HepG2 (cell line): ENCODE data around the gene ABHD12. TPM values are rescaled to one million over a fixed set of nuclear protein-coding genes. Genes with fewer than 3 reads are reported as not detected.
A peak's percentile ranks its signal among the peaks of the same experiment; 100 is the strongest.

Experiments
- ATF1 ChIP-seq: IDR thresholded peaks from 2 replicates; pipeline ENCODE4 v1.6.1; 2016; ENCODE audit warnings: mild to moderate bottlenecking, control low read depth
- ATF2 ChIP-seq: sonication (generic); formaldehyde crosslinking; IDR thresholded peaks from 2 replicates; pipeline ENCODE4 v1.4.0; 2020; ENCODE audit warnings: missing genetic modification reagents
- CBX1 ChIP-seq: IDR thresholded peaks from one replicate; pipeline ENCODE4 v1.6.1; 2016; ENCODE audit warnings: antibody characterized with exemption, low read depth
- GMEB2 ChIP-seq: IDR thresholded peaks from 2 replicates; pipeline ENCODE4 v1.6.1; 2016; ENCODE audit warnings: missing biosample characterization, missing genetic modification reagents, low read depth
- GPN1 ChIP-seq: sonication (generic); formaldehyde crosslinking; IDR thresholded peaks from 2 replicates; pipeline ENCODE4 v1.5.1; 2020; ENCODE audit warnings: missing genetic modification reagents, borderline replicate concordance
- KLF6 ChIP-seq: IDR thresholded peaks from 2 replicates; pipeline ENCODE4 v1.8.0; 2016; ENCODE audit warnings: missing biosample characterization, missing genetic modification reagents
- MEF2D ChIP-seq: sonication (generic); formaldehyde crosslinking; IDR thresholded peaks from 2 replicates; pipeline ENCODE4 v1.5.1; 2020; ENCODE audit warnings: mild to moderate bottlenecking, missing genetic modification reagents
- RCOR2 ChIP-seq: IDR thresholded peaks from 2 replicates; pipeline ENCODE4 v1.6.1; 2016; ENCODE audit warnings: missing biosample characterization, missing genetic modification reagents
- SALL2 ChIP-seq: sonication (generic); formaldehyde crosslinking; IDR thresholded peaks from 2 replicates; pipeline ENCODE4 v1.8.1; 2023; ENCODE audit warnings: mild to moderate bottlenecking, missing genetic modification reagents, inconsistent platforms
- SMAD3 ChIP-seq: sonication (generic); formaldehyde crosslinking; IDR thresholded peaks from 2 replicates; pipeline ENCODE4 v1.4.0; 2020; ENCODE audit warnings: missing genetic modification reagents
- TCF7L2 ChIP-seq: IDR thresholded peaks from 2 replicates; pipeline ENCODE4 v1.6.1; 2011; ENCODE audit warnings: mild to moderate bottlenecking, low read depth, low read length, moderate library complexity
- THAP7 ChIP-seq: sonication (generic); formaldehyde crosslinking; IDR thresholded peaks from 2 replicates; pipeline ENCODE4 v1.8.1; 2023; ENCODE audit warnings: mild to moderate bottlenecking, missing genetic modification reagents
- XRCC5 ChIP-seq: fragments of 200-400 bp; formaldehyde crosslinking; optimal IDR thresholded peaks from 2 replicates; pipeline ENCODE3; 2017; ENCODE audit warnings: mild to moderate bottlenecking, low read length
- ZBTB7A ChIP-seq: sonication (generic); formaldehyde crosslinking; IDR thresholded peaks from 2 replicates; pipeline ENCODE4 v1.8.0; 2022; ENCODE audit warnings: mild to moderate bottlenecking, missing genetic modification reagents
- ZNF143 ChIP-seq: sonication (generic); formaldehyde crosslinking; IDR thresholded peaks from 2 replicates; pipeline ENCODE4 v1.4.0; 2020; ENCODE audit warnings: missing genetic modification reagents
- ZNF33B ChIP-seq: sonication (generic); formaldehyde crosslinking; IDR thresholded peaks from 2 replicates; pipeline ENCODE4 v1.5.1; 2020; ENCODE audit warnings: mild to moderate bottlenecking, missing genetic modification reagents
- ZNF607 ChIP-seq: sonication (generic); formaldehyde crosslinking; IDR thresholded peaks from 2 replicates; pipeline ENCODE4 v1.5.1; 2020; ENCODE audit warnings: missing genetic modification reagents, mild to moderate bottlenecking, borderline replicate concordance
- ZNF652 ChIP-seq: IDR thresholded peaks from 2 replicates; pipeline ENCODE4 v1.6.1; 2016; ENCODE audit warnings: low read depth, borderline replicate concordance
- ZNF674 ChIP-seq: sonication (generic); formaldehyde crosslinking; IDR thresholded peaks from 2 replicates; pipeline ENCODE4 v1.5.0; 2020; ENCODE audit warnings: low read depth, mild to moderate bottlenecking, missing genetic modification reagents
- ZNF709 ChIP-seq: sonication (generic); formaldehyde crosslinking; IDR thresholded peaks from 2 replicates; pipeline ENCODE4 v1.5.0; 2020; ENCODE audit warnings: mild to moderate bottlenecking, missing genetic modification reagents
- polyA plus RNA-seq, 8 experiments: library from polyadenylated mRNA; depleted of rRNA in 3 of 8; stranded (reverse) in 7 of 8; unstranded in 1 of 8; fragments of >200 nt; fragmentation: Illumina TruSeq in 4 of 8; extraction: Trizol in 4 of 8; gene quantifications; 2 replicates each; pipeline versions ENCODE4 v1.2.1 to v1.2.3, GENCODE V29; 2011 to 2016; ENCODE audit warnings: low read depth in 4 of 8, missing spikeins in 1 of 8, mixed read lengths in 1 of 8; ENCODE audit not compliant: insufficient read depth in 1 of 8
- total RNA-seq, 5 experiments: library from RNA; depleted of rRNA; stranded (reverse); fragments of >200 nt; fragmentation: Illumina TruSeq; extraction: Trizol; gene quantifications; 2 replicates each; pipeline ENCODE4 v1.2.3, GENCODE V29; 2016; ENCODE audit warnings: low read depth in 1 of 5
- TF ChIP-seq, protein P1 (sequence below): sonication (generic); formaldehyde crosslinking; IDR thresholded peaks from 2 replicates; pipeline ENCODE4 v1.4.0; 2020; ENCODE audit warnings: missing genetic modification reagents, borderline replicate concordance

The ABHD12 gene
- total and polyA plus RNA-seq, 2 of the 13 experiments (the other 11 are each of a cell fraction or from before 2014, with no cell fraction given), result 23.5 to 72.1 TPM

- peak; percentile 85 for TF ChIP-seq RCOR2 (CRISPR knock-in tag)
- no peak for TF ChIP-seq TCF7L2
- TF ChIP-seq, protein P1, sequence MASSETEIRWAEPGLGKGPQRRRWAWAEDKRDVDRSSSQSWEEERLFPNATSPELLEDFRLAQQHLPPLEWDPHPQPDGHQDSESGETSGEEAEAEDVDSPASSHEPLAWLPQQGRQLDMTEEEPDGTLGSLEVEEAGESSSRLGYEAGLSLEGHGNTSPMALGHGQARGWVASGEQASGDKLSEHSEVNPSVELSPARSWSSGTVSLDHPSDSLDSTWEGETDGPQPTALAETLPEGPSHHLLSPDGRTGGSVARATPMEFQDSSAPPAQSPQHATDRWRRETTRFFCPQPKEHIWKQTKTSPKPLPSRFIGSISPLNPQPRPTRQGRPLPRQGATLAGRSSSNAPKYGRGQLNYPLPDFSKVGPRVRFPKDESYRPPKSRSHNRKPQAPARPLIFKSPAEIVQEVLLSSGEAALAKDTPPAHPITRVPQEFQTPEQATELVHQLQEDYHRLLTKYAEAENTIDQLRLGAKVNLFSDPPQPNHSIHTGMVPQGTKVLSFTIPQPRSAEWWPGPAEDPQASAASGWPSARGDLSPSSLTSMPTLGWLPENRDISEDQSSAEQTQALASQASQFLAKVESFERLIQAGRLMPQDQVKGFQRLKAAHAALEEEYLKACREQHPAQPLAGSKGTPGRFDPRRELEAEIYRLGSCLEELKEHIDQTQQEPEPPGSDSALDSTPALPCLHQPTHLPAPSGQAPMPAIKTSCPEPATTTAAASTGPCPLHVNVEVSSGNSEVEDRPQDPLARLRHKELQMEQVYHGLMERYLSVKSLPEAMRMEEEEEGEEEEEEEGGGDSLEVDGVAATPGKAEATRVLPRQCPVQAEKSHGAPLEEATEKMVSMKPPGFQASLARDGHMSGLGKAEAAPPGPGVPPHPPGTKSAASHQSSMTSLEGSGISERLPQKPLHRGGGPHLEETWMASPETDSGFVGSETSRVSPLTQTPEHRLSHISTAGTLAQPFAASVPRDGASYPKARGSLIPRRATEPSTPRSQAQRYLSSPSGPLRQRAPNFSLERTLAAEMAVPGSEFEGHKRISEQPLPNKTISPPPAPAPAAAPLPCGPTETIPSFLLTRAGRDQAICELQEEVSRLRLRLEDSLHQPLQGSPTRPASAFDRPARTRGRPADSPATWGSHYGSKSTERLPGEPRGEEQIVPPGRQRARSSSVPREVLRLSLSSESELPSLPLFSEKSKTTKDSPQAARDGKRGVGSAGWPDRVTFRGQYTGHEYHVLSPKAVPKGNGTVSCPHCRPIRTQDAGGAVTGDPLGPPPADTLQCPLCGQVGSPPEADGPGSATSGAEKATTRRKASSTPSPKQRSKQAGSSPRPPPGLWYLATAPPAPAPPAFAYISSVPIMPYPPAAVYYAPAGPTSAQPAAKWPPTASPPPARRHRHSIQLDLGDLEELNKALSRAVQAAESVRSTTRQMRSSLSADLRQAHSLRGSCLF (CRISPR knock-in tag), result peak; percentile 99
- TF ChIP-seq ZNF652 (CRISPR knock-in tag), result no peak
- TF ChIP-seq ATF1 (CRISPR knock-in tag), result peak; percentile 76
- TF ChIP-seq KLF6 (CRISPR knock-in tag), result peak; percentile 92
- peak; percentile 90; the same call in 1 of the 2 replicates for TF ChIP-seq ZNF607
- peak; percentile 75; the same call in 1 of the 2 replicates for TF ChIP-seq ATF2 (CRISPR knock-in tag)
- TF ChIP-seq GPN1 (CRISPR knock-in tag), result no peak
- peak; percentile 78 for TF ChIP-seq ZNF143 (CRISPR knock-in tag)
- TF ChIP-seq SMAD3 (CRISPR knock-in tag), result peak; percentile 98
- TF ChIP-seq CBX1, result peak; percentile 62
- TF ChIP-seq GMEB2 (CRISPR knock-in tag), result peak; percentile 53
- TF ChIP-seq ZNF33B (CRISPR knock-in tag), result peak; percentile 97
- TF ChIP-seq ZNF674 (CRISPR knock-in tag), result 0 out of 2 replicates have a peak, but pooled peaks have one; percentile 58
- peak; percentile 99 for TF ChIP-seq XRCC5
- TF ChIP-seq ZBTB7A, result peak; percentile 98
- peak; percentile 99 for TF ChIP-seq ZNF709
- TF ChIP-seq THAP7, result peak; percentile 95
- peak; percentile 100 for TF ChIP-seq SALL2 (CRISPR knock-in tag)
- TF ChIP-seq MEF2D (CRISPR knock-in tag), result peak; percentile 95
Measured at GRCh38 chr20:25407311-25408169, 16.9 kb upstream of the ABHD12 start, which contains the start of gene GINS1 (continued).
